T follicular helper cell (primary cell): ENCODE measurements around the gene VPS51.

ENCODE experiments used
- DNase-seq: peaks from one replicate; pipeline ENCODE4 v3.0.0-alpha.2; 2020; ENCODE audit warnings: low read depth

Gene VPS51

GRCh38 chr11:65072631-65072966 lies 23.4 kb upstream of the VPS51 start:
- no peak for DNase-seq

GRCh38 chr11:65077451-65077850 lies 18.6 kb upstream of the VPS51 start:
- no peak for DNase-seq

- DNase-seq: peak; percentile 61
Observed at GRCh38 chr11:65078151-65078550, 17.9 kb upstream of the VPS51 start.

GRCh38 chr11:65078786-65079342 lies 17.1 kb upstream of the VPS51 start:
- DNase-seq: no peak

GRCh38 chr11:65083134-65083833 lies 12.7 kb upstream of the VPS51 start:
- no peak for DNase-seq

- DNase-seq: peak; percentile 92
Observed at GRCh38 chr11:65083834-65084597, 12.0 kb upstream of the VPS51 start, which contains the start of the genes CDCA5 and ZFPL1. CDCA5 (minus strand) TSS chr11:65084040; CDS start chr11:65083978, 62 bp downstream. ZFPL1 (plus strand) TSS chr11:65084222; CDS start chr11:65084699, 477 bp downstream.

GRCh38 chr11:65084598-65085375 lies 11.2 kb upstream of the VPS51 start:
- DNase-seq: no peak

GRCh38 chr11:65085446-65085845 lies 10.6 kb upstream of the VPS51 start:
- DNase-seq: no peak

- DNase-seq: no peak
Observed at GRCh38 chr11:65086809-65087208, 9.2 kb upstream of the VPS51 start.

GRCh38 chr11:65087216-65087615 lies 8.8 kb upstream of the VPS51 start:
- no peak for DNase-seq

GRCh38 chr11:65087827-65088226 lies 8.2 kb upstream of the VPS51 start:
- DNase-seq: no peak

- no peak for DNase-seq
Observed at GRCh38 chr11:65089621-65090020, 6.4 kb upstream of the VPS51 start.

- DNase-seq: no peak
Observed at GRCh38 chr11:65090628-65091027, 5.4 kb upstream of the VPS51 start.

- DNase-seq: no peak
Observed at GRCh38 chr11:65095427-65095826, 587 bp upstream of the VPS51 start.

- no peak for DNase-seq
Observed at GRCh38 chr11:65096926-65097325, 912 bp downstream of the VPS51 start.

- no peak for DNase-seq
Observed at GRCh38 chr11:65100674-65101350, 4.8 kb downstream of the VPS51 start.

- DNase-seq: no peak
Observed at GRCh38 chr11:65102142-65103095, 6.4 kb downstream of the VPS51 start.

GRCh38 chr11:65103476-65103875 lies 7.5 kb downstream of the VPS51 start:
- DNase-seq: no peak

- no peak for DNase-seq
Observed at GRCh38 chr11:65104628-65105027, 8.6 kb downstream of the VPS51 start.

- no peak for DNase-seq
Observed at GRCh38 chr11:65107078-65107477, 11.1 kb downstream of the VPS51 start.
